Occipital lobe (tissue), 2 donors: ENCODE results near the gene TLE3. TPM values are rescaled to one million over a fixed set of nuclear protein-coding genes. Genes with fewer than 3 reads are reported as not detected.
"Not testable (repeated sequence)": the region's sequence is repeated elsewhere in the genome, so short reads cannot be mapped to it uniquely, and the experiment has no call there.

ENCODE experiments used
- DNase-seq: peaks from one replicate; lab custom pipeline; 2025; lab: John Stamatoyannopoulos, UW
- total RNA-seq: library from RNA; depleted of rRNA; stranded (reverse); fragments of >200 nt; gene quantifications from one replicate; pipeline ENCODE4 v1.2.3, GENCODE V29; 2014

TLE3 gene
- total RNA-seq, 1 donor from 2014 or later = 79.4 TPM

GRCh38 chr15:70126362-70126761 is 28.6 kb upstream of the TLE3 start:
- no peak for DNase-seq

- no peak for DNase-seq
These were observed 27.9 kb upstream of the TLE3 start for GRCh38 chr15:70125605-70126004.

- no peak for DNase-seq
These were observed 24.0 kb upstream of the TLE3 start for GRCh38 chr15:70121624-70122302.

GRCh38 chr15:70120958-70121623 is 23.4 kb upstream of the TLE3 start:
- no peak for DNase-seq

GRCh38 chr15:70119911-70120508 is 22.3 kb upstream of the TLE3 start:
- no peak for DNase-seq

- no peak for DNase-seq
These were observed 20.9 kb upstream of the TLE3 start for GRCh38 chr15:70118599-70118998.

GRCh38 chr15:70116317-70116716 is 18.6 kb upstream of the TLE3 start:
- no peak for DNase-seq

GRCh38 chr15:70114221-70114620 is 16.5 kb upstream of the TLE3 start:
- no peak for DNase-seq

GRCh38 chr15:70113304-70113700 is 15.6 kb upstream of the TLE3 start:
- DNase-seq = no peak

GRCh38 chr15:70112572-70113303 is 15.0 kb upstream of the TLE3 start:
- not testable (repeated sequence) for DNase-seq

- DNase-seq = no peak
These were observed 14.3 kb upstream of the TLE3 start for GRCh38 chr15:70112074-70112395.

GRCh38 chr15:70111203-70112073 is 13.7 kb upstream of the TLE3 start:
- no peak for DNase-seq

- no peak for DNase-seq
These were observed 12.3 kb upstream of the TLE3 start for GRCh38 chr15:70109978-70110377.

- DNase-seq = no peak
These were observed 11.8 kb upstream of the TLE3 start for GRCh38 chr15:70109531-70109930.

- DNase-seq = no peak
These were observed 6.3 kb upstream of the TLE3 start for GRCh38 chr15:70103880-70104626.

- DNase-seq = no peak
These were observed 5.1 kb upstream of the TLE3 start for GRCh38 chr15:70102827-70103226.

GRCh38 chr15:70101459-70102113 is 3.9 kb upstream of the TLE3 start:
- no peak for DNase-seq

GRCh38 chr15:70100474-70101341 is 3.0 kb upstream of the TLE3 start:
- no peak for DNase-seq

GRCh38 chr15:70099967-70100473 is 2.3 kb upstream of the TLE3 start:
- no peak for DNase-seq
